Daoy (cell line): Measurements from ENCODE around the gene CEP97. TPM values are rescaled to one million over a fixed set of nuclear protein-coding genes. Genes with fewer than 3 reads are reported as not detected.
"Not testable (repeated sequence)": the region's sequence is repeated elsewhere in the genome, so short reads cannot be mapped to it uniquely, and the experiment has no call there.

Experiments
- DNase-seq: peaks from one replicate; pipeline ENCODE4 v3.0.0-alpha.2; 2015; ENCODE audit warnings: low read depth
- total RNA-seq: library from RNA; depleted of rRNA; stranded (reverse); fragments of >200 nt; shearing (Covaris generic); gene quantifications from 2 replicates; pipeline ENCODE4 v1.2.3, GENCODE V29; 2014; rRNA removed

The CEP97 gene, protein sequence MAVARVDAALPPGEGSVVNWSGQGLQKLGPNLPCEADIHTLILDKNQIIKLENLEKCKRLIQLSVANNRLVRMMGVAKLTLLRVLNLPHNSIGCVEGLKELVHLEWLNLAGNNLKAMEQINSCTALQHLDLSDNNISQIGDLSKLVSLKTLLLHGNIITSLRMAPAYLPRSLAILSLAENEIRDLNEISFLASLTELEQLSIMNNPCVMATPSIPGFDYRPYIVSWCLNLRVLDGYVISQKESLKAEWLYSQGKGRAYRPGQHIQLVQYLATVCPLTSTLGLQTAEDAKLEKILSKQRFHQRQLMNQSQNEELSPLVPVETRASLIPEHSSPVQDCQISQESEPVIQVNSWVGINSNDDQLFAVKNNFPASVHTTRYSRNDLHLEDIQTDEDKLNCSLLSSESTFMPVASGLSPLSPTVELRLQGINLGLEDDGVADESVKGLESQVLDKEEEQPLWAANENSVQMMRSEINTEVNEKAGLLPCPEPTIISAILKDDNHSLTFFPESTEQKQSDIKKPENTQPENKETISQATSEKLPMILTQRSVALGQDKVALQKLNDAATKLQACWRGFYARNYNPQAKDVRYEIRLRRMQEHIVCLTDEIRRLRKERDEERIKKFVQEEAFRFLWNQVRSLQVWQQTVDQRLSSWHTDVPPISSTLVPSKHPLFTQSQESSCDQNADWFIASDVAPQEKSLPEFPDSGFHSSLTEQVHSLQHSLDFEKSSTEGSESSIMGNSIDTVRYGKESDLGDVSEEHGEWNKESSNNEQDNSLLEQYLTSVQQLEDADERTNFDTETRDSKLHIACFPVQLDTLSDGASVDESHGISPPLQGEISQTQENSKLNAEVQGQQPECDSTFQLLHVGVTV
- total RNA-seq, result 17.3 and 17.6 TPM in 2 replicates

DNA sequence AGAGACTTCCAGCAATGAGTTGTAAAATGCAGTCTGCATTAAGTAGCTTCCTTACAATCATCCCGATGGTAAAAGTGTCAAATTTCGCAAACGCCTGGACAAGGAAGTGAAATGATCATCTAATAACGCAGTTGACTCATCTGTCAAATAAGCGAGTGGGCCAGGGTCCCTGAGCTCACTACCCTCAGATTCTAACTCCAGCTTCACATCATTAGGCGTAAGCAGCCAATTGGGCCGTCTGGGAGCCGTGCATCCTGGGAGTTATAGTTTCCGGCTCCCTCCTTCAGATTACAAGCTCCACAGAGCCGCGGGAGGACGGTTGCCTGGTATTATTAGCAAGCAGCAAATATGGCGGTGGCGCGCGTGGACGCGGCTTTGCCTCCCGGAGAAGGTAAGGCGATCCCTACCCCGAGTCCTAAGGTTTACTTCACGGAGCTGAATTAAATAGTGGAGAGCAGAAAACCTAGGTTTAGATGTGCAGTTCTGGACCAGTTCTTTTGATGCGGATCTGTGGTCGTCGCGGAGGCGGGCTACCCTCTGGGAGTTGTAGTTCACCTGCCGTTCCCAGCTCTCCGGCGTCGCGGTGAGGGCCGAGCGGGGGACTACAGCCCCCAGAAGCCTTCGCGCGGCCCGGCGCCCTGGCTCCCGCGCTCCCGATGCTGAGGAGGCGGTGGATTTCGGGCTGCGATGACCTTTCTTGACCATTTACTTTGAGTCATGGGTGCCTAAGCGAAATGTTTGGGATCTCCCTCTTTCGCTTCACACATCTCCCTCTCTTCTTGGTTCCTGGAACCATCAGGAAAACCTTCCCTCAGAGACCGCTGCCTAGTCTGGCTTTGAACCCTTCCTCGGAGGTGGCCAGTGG is at the start of gene CEP97:
Gene CEP97 (plus strand): TSS at position 286 of the 865 bp plus-strand sequence. CDS start 63 bp downstream, at position 349.
- peak; percentile 95 for DNase-seq

DNA sequence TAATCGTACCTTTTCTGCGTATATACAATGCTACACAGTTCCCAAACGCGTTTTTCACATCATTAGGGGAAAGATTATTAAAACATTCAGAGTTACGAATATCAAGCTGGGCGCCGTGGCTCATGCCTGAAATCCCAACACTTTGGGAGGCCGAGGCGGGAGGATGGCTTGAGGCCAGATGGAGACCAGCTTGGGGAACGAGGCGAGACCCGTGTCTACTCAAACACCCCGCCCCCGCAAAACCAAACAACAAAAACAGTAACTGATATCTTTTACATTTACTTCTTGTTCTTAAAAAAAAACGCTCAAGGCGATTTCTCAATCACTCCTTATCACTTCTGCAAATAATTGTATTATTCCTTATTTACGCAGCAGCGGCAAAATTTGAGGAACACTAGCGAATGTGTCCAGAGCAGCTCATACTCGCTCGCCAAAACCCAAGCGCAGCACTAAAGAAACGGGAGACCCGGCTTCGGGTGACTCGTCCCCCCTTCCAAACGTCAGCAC is 48.7 kb upstream of the CEP97 start:
- peak; percentile 36 for DNase-seq

DNA sequence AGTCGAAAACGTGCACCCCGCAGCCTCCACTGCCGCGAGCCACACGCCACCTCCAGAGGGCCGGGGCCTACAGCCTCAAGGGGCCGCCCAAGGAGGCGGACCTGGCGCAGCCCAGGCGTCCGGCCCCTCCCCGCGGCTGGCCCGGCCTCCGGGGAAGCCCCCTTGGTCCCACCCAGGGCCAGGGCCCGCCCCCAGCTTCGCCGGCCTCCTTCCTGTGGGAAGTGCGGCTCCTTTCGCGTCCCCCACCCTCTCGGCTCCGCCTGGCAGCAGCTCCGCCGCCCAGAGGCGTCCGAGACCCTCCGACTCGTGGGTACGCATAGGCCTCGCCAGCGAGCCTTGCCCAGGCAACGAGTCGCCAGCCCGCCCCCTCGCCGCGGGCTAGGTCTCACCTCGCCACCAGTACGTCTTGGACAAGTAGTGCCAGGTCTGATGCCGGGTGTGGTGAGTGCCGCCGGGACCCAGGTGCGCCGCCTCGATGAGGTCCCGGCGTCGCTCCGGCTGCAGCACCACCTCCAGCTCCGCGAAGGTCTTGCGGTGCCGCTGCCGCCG is 48.1 kb upstream of the CEP97 start:
- DNase-seq, result peak; percentile 98

DNA sequence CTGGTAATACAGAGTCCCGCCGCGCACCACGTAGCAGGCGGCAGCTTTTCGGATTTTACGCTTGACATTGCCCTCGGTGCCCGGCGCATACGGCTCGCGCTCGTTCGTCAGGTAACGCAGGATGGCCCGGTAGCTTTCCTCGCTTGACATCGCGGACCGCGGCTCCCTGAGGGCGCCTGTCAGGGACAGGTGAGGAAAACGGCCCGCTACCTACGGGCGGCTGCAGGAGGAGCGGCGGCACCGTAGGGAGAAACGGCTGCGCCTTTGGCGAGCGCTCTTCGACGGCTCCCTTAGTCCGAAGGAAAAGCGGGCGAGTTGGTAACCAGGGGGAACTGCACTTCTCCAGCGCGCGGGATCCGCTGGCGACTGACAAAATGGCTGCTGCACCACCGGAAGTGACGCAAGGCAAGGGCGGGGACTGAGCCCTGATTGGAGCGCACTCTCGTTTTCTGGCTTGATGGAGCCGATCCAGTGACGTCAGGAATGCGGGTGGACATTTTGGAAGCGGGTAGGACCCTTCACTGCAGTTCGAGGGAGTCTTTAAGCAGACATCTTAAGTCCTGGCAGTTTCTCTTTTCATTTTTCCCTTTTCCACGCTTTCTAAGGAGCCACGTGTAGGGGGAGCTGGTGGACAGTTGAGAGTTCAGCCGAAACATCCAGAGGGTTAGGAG is 47.5 kb upstream of the CEP97 start, which contains the start of gene ZBTB11:
Gene ZBTB11 (minus strand): TSS at position 368 of the 671 bp plus-strand sequence. CDS start 218 bp downstream, at position 150.
- peak; percentile 100 for DNase-seq

DNA sequence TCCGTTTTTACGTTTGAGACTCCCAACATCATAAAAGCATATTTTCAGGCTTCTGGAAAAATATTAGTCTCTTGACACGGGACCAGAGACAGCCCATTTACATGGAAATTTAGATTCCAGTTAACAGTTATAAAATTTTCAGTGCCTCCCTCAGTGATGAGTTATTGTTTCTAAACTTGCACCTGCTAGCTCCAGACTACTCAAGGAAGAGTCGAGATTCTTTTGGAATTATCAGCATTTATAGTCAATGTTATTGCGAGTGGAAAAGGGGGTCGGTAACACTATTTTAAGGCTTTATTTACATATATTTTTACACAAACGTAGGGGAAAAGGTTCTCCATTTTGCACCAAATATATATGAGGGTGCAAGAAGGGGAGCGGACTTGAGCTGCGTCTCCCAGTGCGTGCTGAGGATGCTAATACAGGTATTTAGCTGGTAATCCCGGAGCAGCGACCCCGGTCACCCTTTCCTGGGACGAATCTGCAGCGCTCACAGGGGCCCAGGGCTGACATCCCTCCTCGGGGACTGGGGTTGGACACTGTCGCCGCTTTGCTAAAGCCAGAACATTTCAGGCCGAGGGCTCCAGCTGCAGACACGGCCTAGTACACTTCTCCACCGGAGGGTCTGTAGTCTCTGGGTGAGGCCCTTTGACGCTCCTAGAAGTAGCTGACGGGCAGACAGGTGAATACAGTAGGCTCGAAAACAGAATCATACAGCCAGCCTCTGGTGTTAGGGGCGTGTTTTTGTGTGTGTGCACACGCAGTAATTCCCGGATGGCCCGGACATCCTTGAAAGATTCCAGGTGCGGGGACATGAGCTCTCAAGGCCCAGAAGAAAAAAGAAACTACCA is 46.8 kb upstream of the CEP97 start:
- DNase-seq, result no peak

- DNase-seq, result not testable (repeated sequence)
Observed at GRCh38 chr3:101678837-101679236, 45.6 kb upstream of the CEP97 start.

DNA sequence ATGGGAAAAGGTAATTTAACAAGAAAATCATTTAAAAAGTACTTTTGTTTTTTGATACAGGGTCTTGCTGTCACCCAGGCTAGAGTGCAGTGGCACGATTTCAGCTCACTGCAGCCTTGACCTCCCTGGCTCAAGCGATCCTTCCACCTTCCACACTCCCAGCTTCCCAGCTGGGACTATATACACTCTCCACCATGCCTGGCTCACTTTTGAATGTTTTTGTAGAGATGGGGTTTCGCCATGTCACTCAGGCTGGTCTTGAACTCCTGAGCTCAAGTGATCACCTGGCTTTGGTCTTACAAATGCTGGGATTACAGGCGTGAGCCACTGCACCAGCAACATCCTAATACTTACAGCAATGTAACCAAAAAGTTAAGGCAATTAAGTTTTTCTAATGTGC is 43.9 kb upstream of the CEP97 start:
- DNase-seq, result no peak

GRCh38 chr3:101685050-101685400 is 39.4 kb upstream of the CEP97 start:
- no peak for DNase-seq

DNA sequence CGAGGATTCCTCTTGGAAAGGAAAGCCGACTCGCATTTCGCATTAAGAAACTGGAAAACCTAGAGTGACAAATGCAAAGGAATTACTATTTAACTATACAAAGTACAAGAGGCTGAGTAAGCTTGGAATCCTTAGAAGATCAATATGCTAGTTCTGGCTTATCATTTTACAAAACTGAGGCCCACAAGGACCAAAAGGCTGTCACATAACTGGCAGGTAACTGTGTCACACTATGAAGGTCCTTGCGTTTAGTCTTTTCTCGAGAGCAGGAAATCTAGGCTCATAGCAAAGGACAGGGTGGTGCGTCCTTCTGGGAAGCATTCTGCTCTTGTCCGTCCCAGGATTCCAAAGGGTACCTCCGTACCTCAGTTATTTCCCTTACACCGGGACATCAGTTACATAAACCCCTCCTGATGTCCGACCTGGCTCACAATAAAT is 38.5 kb upstream of the CEP97 start:
- DNase-seq, result peak; percentile 21

DNA sequence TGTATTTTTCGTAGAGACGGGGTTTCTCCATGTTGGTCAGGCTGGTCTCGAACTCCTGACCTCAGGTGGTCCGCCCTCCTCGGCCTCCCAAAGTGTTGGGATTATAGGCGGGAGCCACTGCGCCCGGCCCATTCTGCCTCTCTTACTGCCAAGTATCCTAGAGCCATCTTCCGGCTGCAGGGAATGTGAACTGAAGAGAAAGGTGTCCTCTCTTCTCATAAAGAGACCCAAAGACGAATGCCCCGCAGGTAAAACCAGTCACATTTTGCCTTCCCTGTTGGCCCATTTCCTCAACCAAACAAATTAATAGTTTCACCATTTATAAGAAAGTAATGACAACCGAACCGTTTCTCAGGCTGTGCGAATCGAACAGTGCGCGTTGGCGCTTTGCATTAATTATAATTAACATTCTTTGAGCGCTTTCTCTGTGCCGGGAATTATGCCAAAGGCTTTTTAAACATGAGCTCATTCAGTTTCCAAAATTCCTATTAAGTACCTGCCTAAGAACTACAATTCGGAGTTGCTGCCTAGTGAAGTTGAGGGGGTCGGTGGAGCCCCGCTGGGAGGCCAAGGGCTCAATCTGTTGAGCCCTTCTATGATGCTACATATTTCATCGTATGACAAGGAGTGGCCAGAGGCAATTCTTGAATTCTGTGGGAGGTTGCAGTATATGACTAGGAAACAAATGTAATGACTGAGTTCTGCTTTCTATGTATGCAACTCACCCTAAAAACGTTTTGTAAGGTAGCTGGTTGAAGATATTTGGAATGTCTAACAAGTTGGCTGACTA is 37.1 kb upstream of the CEP97 start:
- DNase-seq, result peak; percentile 27

- DNase-seq, result no peak
Observed at GRCh38 chr3:101689286-101689685, 35.1 kb upstream of the CEP97 start.

DNA sequence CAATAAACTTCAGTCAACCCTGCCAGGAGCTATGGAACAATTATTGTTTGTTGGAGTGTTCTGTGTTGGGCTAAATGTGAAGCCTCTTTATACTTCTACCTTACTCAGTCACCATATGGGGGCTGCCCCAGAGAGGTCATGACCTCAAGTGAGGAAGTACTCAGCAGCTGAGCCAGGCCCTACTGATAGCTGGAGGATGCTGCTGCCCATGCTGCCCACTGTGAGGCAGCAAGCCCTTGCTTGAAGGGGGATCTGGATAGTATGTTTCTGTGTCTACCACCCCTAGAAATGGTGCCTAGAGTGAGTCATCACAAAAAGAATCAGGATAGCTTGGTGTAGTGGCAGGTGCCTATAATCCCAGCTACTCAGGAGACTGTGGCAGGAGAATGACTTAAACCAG is 33.4 kb upstream of the CEP97 start:
- no peak for DNase-seq

- DNase-seq, result not testable (repeated sequence)
Observed at GRCh38 chr3:101691685-101692671, 32.4 kb upstream of the CEP97 start.

DNA sequence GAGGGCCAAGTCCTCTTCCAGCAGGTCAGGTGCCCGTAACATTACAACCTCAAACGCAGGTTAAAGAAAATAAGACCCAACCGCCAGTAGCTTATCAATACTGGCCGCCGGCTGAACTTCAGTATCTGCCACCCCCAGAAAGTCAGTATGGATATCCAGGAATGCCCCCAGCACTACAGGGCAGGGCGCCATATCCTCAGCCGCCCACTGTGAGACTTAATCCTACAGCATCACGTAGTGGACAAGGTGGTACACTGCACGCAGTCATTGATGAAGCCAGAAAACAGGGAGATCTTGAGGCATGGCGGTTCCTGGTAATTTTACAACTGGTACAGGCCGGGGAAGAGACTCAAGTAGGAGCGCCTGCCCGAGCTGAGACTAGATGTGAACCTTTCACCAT is 30.9 kb upstream of the CEP97 start:
- DNase-seq, result peak; percentile 78

DNA sequence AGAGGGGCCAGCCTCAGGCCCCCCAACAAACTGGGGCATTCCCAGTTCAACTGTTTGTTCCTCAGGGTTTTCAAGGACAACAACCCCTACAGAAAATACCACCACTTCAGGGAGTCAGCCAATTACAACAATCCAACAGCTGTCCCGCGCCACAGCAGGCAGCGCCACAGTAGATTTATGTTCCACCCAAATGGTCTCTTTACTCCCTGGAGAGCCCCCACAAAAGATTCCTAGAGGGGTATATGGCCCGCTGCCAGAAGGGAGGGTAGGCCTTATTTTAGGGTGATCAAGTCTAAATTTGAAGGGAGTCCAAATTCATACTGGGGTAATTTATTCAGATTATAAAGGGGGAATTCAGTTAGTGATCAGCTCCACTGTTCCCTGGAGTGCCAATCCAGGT is 29.6 kb upstream of the CEP97 start:
- not testable (repeated sequence) for DNase-seq

GRCh38 chr3:101695779-101696372 is 28.5 kb upstream of the CEP97 start:
- peak; percentile 49 for DNase-seq
